Fibroblast of upper back skin (primary cell): ENCODE results near the gene SLC38A1.
"Not testable (repeated sequence)": the region's sequence is repeated elsewhere in the genome, so short reads cannot be mapped to it uniquely, and the experiment has no call there.

Experiments used
- DNase-seq: peaks from one replicate; pipeline ENCODE4 v3.0.0-alpha.2; 2013

Gene SLC38A1

GRCh38 chr12:46263140-46264016 lies 5.5 kb downstream of the SLC38A1 start:
- DNase-seq, result no peak

DNA sequence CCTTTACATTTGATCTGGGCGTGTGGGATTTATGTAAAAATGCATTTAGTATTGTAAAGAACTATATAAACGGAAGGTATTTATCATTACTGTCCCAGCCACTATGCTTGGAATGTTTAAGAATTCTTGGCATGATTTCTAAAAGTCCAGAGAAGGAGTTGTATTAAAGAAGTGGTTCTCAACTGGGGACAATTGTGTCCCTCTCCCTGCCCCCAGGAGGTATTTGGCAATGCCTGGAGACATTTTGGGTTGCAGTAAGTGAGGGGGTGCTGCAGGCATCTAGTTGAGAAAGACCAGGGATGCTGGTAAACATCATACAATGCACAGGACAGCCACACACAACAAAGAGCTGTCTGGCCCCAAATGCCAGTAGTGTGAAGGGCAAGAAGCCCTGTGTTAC lies 7.2 kb downstream of the SLC38A1 start:
- DNase-seq, result peak; percentile 49

GRCh38 chr12:46260913-46261476 lies 7.8 kb downstream of the SLC38A1 start:
- DNase-seq, result no peak

DNA sequence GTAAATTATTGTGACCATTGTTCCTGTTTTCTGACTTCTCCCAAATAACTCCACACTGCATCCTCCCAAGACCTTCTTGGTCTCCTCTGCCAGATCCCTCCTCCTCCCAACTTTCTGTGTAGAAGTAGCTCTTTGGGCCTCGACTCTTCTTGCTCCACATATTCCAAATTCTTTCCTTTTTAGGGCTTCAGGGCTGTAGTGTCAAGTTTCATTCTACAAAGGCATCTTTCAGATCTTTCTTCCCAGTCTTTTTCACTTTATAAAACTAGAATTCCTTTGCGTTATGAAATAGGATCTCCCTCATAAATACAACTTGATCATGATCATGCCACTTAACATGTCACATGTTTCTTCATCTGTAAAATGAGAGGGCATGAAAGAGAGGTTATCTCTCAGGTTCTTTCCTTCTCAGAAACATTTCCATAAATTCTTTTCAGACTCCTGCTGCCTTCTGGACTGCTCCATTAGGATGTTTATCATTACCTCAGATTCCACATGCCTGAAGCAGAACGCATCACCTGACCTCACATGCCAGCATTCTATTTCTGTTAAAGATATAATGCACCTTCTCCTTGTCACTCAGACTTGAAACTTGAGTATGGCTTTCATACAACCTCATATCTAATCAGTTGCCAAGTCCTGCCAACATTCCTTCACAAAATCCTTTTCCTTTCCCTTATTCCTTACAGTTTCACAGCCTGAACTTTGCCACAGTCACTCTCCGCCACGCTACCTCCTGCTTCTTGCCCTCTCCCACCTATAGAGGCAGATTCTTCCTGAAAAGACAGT lies 8.5 kb downstream of the SLC38A1 start:
- peak; percentile 80 for DNase-seq

DNA sequence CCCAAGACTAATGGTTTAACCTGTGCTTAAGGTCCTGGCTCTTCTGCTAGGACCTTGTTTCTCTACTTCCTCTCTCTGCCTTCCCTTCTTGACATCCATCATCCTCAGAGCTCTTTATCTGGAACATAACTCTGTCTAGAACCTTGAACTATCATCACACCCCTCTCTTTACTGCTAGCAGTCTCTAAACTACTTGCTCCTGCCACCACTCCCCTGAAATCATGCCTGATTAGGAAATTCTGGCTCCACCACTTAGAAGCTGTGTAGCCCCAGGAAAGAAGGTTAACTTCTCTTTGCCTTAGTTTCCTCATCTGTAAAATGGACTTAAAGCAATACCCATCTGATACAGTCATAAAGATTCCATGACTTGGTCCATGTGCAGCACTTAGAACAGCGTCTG lies 9.1 kb downstream of the SLC38A1 start:
- DNase-seq, result no peak

DNA sequence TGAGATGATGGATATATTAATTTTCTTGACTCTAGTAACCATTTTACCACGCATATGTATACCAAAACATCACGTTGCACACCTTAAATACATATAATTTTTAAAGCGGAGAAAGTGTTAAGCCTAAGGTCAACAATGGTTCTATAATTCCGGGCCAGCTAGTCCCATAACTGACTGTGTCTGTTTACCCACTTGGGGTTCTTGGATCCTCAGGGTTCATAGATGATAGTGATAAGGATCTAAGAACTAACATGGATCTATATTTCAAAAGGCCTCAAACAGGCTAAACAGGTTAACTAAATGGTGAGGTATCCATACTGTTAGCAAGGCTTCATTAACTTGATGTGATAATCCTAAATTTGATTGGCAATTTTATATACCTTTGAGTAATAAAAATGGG lies 9.8 kb downstream of the SLC38A1 start:
- DNase-seq, result no peak

DNA sequence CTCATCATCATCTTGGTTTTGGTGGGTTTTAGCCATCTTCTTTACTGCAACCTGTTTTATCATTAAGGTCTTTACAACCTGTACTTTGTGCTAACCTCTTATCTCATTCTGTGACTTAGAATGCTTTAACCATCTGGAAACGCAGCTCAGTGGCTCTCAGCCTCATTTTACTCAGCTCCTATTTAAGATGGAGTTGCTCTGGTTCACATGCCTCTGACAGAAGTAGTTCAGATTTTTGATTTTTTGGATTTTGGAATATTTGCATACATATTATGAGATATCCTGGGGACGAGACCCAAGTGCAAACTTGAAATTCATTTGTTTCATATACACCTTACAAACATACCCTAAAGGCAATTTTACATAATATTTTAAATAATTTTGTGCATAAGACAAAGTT lies 10.7 kb downstream of the SLC38A1 start:
- DNase-seq, result no peak

GRCh38 chr12:46256942-46257341 lies 11.9 kb downstream of the SLC38A1 start:
- DNase-seq, result no peak

GRCh38 chr12:46253544-46254162 lies 15.2 kb downstream of the SLC38A1 start:
- no peak for DNase-seq

GRCh38 chr12:46251994-46252393 lies 16.8 kb downstream of the SLC38A1 start:
- not testable (repeated sequence) for DNase-seq

DNA sequence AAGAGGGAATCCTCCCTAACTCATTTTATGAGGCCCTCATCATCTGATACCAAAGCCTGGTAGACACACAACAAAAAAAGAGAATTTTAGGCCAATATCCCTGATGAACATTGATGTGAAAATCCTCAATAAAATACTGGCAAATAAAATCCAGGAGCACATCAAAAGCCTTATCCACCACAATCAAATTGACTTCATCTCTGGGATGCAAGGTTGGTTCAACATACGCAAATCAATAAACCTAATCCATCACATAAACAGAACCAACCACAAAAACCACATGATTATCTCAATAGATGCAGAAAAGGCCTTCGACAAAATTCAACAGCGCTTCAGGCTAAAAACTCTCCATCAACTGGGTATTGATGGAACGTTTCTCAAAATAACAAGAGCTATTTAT lies 18.9 kb downstream of the SLC38A1 start:
- not testable (repeated sequence) for DNase-seq

DNA sequence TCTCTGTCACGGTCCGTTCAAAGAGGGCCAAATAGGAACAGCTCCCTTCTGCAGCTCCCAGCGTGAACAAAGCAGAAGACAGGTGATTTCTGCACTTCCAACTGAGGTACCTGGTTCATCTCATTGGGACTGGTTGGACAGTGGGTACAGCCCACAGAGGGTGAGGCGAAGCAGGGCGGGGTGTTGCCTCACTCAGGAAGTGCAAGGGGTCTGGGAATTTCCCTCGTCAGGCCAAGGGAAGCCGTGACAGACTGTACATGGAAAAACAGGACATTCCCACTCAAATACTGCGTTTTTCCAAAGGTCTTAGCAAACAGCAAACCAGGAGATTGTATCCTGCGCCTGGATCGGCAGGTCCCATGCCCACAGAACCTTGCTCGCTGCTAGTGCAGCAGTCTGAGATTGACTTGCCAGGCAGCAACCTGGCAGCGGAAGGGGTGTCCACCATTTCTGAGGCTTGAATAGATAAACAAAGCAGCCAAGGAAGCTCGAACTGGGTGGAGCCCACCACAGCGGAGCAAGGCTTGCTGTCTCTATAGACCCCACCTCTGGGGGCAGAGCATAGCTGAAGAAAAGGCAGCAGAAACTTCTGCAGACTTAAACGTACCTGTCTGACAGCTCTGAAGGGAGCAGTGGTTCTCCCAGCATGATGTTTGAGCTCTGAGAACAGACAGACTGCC lies 22.7 kb downstream of the SLC38A1 start:
- DNase-seq, result no peak

- no peak for DNase-seq
Measured at GRCh38 chr12:46244997-46245396, 23.8 kb downstream of the SLC38A1 start.

DNA sequence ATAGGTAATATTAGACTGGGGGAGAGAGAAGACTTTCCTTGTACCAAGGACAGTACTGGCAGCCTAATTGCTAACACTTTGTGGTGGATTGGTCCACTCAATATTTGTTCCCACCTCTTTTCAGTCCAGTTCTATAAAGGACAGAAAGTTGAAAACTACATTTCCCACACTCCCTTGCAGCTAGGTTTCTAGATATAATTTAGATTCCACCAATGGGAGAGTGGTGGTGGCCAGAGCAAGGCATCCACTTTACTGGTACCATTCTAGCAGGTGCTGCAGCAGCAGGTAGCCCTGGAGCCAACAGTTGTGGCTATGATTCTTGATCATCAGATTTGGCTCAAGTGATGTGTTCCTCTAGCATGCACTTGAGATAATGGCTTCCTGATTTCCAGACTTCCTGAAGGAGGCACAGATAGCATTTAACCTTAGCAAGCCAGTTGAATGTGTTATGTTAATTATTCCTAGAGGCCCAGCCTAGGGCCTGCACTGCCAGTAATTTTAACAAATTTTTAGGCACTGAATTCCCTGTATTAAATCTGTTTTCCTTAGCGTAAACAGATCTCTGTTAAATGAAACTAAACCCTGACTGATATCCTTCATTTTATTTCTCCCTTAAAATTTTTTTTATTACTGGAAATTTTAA lies 24.4 kb downstream of the SLC38A1 start:
- no peak for DNase-seq

- DNase-seq, result no peak
Measured at GRCh38 chr12:46242569-46242968, 26.3 kb downstream of the SLC38A1 start.

GRCh38 chr12:46240436-46240835 lies 28.4 kb downstream of the SLC38A1 start:
- no peak for DNase-seq

GRCh38 chr12:46238821-46239220 lies 30.0 kb downstream of the SLC38A1 start:
- no peak for DNase-seq

GRCh38 chr12:46237371-46238045 lies 31.3 kb downstream of the SLC38A1 start:
- no peak for DNase-seq

- DNase-seq, result no peak
Measured at GRCh38 chr12:46234000-46234399, 34.8 kb downstream of the SLC38A1 start.

- DNase-seq, result no peak
Measured at GRCh38 chr12:46233423-46233822, 35.4 kb downstream of the SLC38A1 start.

GRCh38 chr12:46230983-46231382 lies 37.9 kb downstream of the SLC38A1 start:
- no peak for DNase-seq

DNA sequence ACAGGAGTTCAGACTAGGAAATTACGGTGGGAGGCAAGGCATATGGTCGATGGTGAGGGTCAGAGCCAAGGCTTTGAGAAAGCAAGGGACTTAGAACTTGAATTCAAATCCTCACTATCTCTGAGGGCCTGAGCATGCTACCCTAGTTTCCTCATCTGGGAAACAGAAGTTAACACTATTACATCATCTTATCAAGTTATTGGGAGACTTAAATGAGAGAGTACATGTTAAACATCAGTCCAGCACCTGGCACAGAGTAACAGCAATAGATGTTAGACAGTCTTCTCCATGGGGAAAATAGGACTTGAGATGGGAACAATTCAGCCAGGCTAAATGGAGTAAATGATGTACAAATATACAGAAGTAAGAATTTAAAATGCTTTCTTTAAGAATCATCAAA lies 38.5 kb downstream of the SLC38A1 start:
- no peak for DNase-seq
